ENCODE data around the gene KRT34. TPM values are rescaled to one million over a fixed set of nuclear protein-coding genes. Genes with fewer than 3 reads are reported as not detected.
"Not testable (repeated sequence)": the region's sequence is repeated elsewhere in the genome, so short reads cannot be mapped to it uniquely, and the experiment has no call there.

KRT34 gene
- total RNA-seq, result 0.35 TPM in 1 of 2 replicates, not detected in the other

GRCh38 chr17:41381943-41382342, at the start of gene KRT34:
Gene KRT34 (minus strand): TSS chr17:41382306. CDS start chr17:41382246, 60 bp downstream.
- not testable (repeated sequence) for DNase-seq (ENCODE audit: extremely low read depth, low read depth, low spot score)

GRCh38 chr17:41430376-41430775, 48.3 kb upstream of the KRT34 start:
- not testable (repeated sequence) for DNase-seq (ENCODE audit: extremely low read depth, low read depth, low spot score)

- DNase-seq (ENCODE audit: extremely low read depth, low read depth, low spot score), result no peak
Measured at GRCh38 chr17:41429667-41430066, 47.6 kb upstream of the KRT34 start.

- no peak for DNase-seq (ENCODE audit: extremely low read depth, low read depth, low spot score)
Measured at GRCh38 chr17:41428591-41429291, 46.6 kb upstream of the KRT34 start.

GRCh38 chr17:41424111-41424635, 42.1 kb upstream of the KRT34 start, which contains the start of gene KRT37:
Gene KRT37 (minus strand): TSS chr17:41424585. CDS start chr17:41424523, 62 bp downstream.
- DNase-seq (ENCODE audit: extremely low read depth, low read depth, low spot score), result no peak

- not testable (repeated sequence) for DNase-seq (ENCODE audit: extremely low read depth, low read depth, low spot score)
Measured at GRCh38 chr17:41422586-41422985, 40.5 kb upstream of the KRT34 start.

- no peak for DNase-seq (ENCODE audit: extremely low read depth, low read depth, low spot score)
Measured at GRCh38 chr17:41421617-41422016, 39.5 kb upstream of the KRT34 start.

- DNase-seq (ENCODE audit: extremely low read depth, low read depth, low spot score), result no peak
Measured at GRCh38 chr17:41421116-41421515, 39.0 kb upstream of the KRT34 start.

GRCh38 chr17:41420134-41420533, 38.0 kb upstream of the KRT34 start:
- no peak for DNase-seq (ENCODE audit: extremely low read depth, low read depth, low spot score)

- DNase-seq (ENCODE audit: extremely low read depth, low read depth, low spot score), result no peak
Measured at GRCh38 chr17:41419716-41420115, 37.6 kb upstream of the KRT34 start.

GRCh38 chr17:41418116-41418860, 36.2 kb upstream of the KRT34 start:
- DNase-seq (ENCODE audit: extremely low read depth, low read depth, low spot score), result no peak

GRCh38 chr17:41417576-41418015, 35.5 kb upstream of the KRT34 start:
- DNase-seq (ENCODE audit: extremely low read depth, low read depth, low spot score), result no peak

- no peak for DNase-seq (ENCODE audit: extremely low read depth, low read depth, low spot score)
Measured at GRCh38 chr17:41417127-41417526, 35.0 kb upstream of the KRT34 start.

GRCh38 chr17:41416479-41416878, 34.4 kb upstream of the KRT34 start:
- no peak for DNase-seq (ENCODE audit: extremely low read depth, low read depth, low spot score)

- no peak for DNase-seq (ENCODE audit: extremely low read depth, low read depth, low spot score)
Measured at GRCh38 chr17:41415833-41416335, 33.8 kb upstream of the KRT34 start.

- DNase-seq (ENCODE audit: extremely low read depth, low read depth, low spot score), result no peak
Measured at GRCh38 chr17:41415411-41415810, 33.3 kb upstream of the KRT34 start.

- DNase-seq (ENCODE audit: extremely low read depth, low read depth, low spot score), result no peak
Measured at GRCh38 chr17:41413982-41414381, 31.9 kb upstream of the KRT34 start.

- DNase-seq (ENCODE audit: extremely low read depth, low read depth, low spot score), result no peak
Measured at GRCh38 chr17:41413353-41413957, 31.3 kb upstream of the KRT34 start.

GRCh38 chr17:41411072-41411840, 29.1 kb upstream of the KRT34 start:
- DNase-seq (ENCODE audit: extremely low read depth, low read depth, low spot score), result no peak

- DNase-seq (ENCODE audit: extremely low read depth, low read depth, low spot score), result no peak
Measured at GRCh38 chr17:41407226-41407625, 25.1 kb upstream of the KRT34 start.

Measured in glomerular endothelial cell (primary cell).